Measurements from ENCODE around the gene C1orf232. TPM values are rescaled to one million over a fixed set of nuclear protein-coding genes. Genes with fewer than 3 reads are reported as not detected.

The C1orf232 gene
- not detected for total RNA-seq

DNA sequence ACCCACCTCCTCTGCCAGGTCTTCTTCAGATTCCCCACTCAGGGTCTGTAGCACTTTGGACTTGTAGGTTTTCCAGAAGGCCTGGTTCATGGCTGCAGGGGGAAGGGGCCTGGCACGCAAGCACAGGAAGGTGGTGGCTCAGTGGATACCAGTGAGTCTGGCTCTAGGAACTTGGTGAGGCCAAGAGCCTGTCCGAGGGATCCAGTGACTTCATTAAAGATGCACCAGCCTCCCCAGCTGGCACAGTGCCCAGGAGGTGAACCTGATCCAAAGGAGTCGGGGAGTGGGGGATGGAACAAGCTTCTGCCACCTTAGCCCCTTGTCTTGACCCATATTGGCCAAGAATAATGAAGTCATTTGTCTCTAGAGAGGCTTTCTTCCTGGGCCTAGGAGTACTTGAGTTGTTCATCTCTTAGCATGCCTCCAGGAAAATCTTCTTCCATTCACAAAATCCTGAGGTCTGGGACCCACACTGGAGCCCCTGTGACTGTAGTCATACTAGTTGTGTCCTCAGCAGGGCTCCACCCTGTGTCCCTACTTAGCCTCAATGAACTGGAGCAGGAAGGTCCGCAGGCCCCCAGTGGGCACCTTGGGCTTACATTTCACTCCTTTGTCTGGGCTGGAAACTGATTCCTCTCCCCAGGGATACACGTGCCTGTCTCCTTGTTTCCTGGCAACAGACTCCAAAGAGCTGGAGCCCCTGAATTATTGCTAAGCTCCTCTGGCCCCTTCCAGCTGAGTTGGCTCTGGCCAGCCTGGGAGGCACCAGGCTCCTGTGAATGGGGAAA is at the start of gene C1orf232:
C1orf232 (minus strand) TSS at position 554 of the 788 bp plus-strand sequence; CDS start at position 90, 464 bp downstream.
- ChIA-PET CTCF (interaction anchor here (0.9 to 3.0 kb wide), 7 partner anchors 11 to 206 kb away, joined by 3 to 30 read pairs (median 5); partner anchors contain the start of gene CEP85), POLR2A (no interaction called here)

DNA sequence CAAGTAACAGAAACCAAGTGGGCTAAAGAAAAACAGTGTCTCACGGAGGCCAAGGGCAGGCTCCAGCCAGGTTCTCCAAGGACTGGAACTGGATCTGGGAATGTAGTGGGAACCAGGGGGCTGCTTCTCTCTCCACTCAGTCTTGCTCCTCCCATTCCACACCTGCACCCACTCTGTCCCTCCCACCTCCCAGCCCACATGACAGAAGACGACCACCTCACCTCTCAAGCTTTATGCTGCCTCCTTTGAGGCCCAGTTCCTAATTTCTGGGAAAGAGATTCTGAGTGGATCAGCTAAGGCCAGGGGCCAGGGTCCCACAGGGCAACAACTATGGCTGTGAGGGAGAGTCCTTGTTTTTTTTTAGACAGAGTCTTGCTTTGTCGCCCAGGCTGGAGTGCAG is 46.5 kb upstream of the C1orf232 start:
- ChIA-PET CTCF (interaction anchor here (0.6 kb wide), 1 partner anchor 428 kb away, joined by 3 read pairs; no protein-coding TSS in a partner anchor), POLR2A (no interaction called here)

DNA sequence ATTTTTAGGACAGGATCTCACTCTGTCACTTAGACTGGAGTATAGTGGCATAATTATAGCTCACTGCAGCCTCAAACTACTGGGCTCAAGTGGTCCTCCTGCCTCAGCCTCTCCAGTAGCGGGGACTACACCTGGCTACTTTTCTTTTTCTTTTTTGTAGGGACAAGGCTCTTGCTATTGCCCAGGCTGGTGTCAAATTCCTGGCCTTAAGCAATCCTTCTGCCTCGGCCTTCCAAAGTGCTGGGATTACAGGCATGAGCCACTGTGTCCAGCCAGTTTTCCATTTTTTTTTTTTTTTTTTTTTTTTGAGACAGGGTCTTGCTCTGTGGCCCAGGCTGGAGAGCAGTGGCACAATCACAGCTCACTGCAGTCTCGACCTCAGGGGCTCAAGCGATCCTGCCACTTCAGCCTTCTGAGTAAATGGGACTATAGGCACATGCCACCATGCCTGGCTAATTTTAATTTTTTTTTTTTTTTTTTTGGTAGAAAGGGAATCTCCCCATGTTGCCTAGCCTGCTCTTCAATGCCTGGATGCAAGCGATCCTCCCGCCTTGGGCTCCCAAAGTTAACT is 44.7 kb upstream of the C1orf232 start:
- ChIA-PET CTCF (no interaction called here), POLR2A (interaction anchor here (0.7 kb wide), 1 partner anchor 22 kb away, joined by 3 read pairs; no protein-coding TSS in a partner anchor)

DNA sequence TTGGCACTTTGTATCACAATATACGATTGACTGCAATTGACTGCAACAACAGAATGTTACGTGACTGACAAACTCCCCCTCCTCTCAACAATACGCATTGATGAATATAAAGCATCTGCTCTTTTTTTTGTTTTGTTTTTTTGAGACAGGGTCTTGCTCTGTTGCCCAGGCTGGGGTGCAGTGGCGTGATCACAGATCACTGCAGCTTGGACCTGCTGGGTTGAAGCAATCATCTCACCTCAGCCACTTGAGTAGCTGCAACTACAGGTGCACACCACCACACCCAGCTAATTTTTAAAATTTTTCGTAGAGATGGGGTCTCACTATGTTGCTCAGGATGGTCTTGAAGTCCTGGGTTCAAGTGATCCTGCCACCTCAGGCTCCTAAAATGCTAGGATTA is 44.0 kb upstream of the C1orf232 start:
- POLR2A ChIA-PET: interaction anchor here (0.8 kb wide), 1 partner anchor 11 kb away, joined by 3 read pairs; no protein-coding TSS in a partner anchor
- CTCF ChIA-PET: interaction anchor here (0.6 kb wide), 1 partner anchor 17 kb away, joined by 5 read pairs; no protein-coding TSS in a partner anchor

DNA sequence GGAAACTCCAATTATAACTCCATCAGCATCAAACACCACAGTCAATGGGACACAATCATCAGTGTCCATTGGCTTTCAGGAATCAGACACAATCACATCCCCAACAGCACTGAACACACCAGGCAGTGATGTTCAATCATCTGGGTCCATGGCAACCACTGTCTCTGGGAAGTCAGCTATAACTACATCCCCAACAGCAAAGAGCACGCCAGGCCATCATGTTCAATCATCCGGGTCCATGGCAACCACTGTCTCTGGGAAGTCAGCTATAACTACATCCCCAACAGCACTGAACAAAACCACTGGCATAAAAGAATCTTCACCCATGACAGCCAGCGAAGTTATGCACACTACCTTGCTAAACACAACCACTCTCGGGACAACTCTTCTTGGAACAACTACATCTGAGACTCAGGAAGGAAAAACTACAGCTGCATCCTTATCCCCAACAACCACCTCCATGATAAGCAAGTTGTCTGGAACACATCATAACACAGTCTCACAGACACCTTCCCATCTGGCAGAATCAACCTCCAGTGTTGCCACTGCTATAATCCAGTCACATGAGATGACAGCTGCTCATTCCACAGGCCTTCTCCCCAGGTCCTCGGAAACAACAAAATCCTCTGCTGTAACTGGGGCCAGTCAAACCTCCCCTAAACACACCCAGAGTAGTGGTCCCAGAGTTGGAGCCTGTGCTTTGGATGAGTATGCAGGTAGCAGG is 41.5 kb upstream of the C1orf232 start:
- POLR2A ChIA-PET: no interaction called here

DNA sequence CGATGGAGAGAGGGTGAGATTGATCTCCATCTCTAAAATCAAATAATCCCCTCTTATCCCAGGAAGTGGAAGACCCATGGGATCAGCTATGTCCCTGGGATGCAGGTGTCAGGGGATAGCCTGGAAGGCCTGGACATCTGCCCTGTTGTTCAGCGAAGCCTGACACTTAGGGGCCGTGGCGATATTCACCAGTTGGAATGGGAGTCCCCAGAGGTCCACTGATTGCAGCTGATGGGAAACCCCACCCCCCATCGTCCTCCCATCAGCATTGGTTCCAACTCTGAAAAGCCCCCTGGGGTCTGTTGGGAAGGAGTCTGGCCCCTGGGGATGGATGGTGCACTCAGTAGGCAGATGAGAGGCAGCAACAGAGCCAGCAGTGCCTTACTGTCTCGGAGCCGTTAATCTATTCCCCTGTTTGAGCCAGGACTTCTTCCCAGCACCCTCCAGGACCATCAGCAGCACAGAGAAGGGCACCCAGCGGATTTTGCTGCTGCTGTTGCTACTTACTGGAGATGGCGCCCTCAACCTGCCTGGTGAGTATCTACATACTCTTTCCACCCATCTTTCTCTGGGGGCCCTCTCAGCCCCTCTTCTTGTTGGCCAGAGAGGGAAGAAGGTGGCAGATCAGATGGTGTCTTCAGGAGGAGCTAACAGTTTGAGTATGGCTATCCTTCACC is 35.0 kb upstream of the C1orf232 start:
- ChIA-PET POLR2A (no interaction called here), CTCF (interaction anchor here (0.6 to 2.3 kb wide), 3 partner anchors 30 to 118 kb away, joined by 3 to 6 read pairs (median 3); partner anchors contain the start of gene CEP85)

More for the DNA sequence above, 41.5 kb upstream of the C1orf232 start:
- CTCF ChIA-PET: interaction anchor here (0.6 to 1.8 kb wide), 2 partner anchors 24 to 186 kb away, joined by 4 to 5 read pairs; partner anchors contain the start of gene CEP85

DNA sequence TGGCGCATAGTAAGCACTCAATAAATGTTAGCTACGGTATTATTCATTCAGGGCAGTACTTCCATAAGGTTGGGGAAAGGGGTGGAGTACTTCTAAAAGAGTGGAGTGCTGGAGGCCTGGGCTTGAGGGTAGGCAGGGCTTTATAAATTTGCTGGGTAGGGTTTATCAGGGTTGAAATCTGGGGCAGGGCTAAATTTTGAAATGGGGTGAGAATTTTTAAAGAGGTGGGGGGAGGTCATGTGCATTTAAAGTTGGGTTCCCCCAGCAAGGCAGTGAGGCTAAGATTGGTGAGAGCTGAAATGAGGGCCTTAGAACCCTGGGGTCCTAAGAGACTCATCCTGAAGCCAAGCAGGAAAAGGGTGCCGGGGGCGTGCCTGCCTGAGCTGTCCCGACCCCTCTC is 31.6 kb upstream of the C1orf232 start:
- ChIA-PET CTCF (interaction anchor here (1.4 kb wide), 1 partner anchor 33 kb away, joined by 5 read pairs; the partner anchor contains the start of gene CEP85), POLR2A (no interaction called here)

DNA sequence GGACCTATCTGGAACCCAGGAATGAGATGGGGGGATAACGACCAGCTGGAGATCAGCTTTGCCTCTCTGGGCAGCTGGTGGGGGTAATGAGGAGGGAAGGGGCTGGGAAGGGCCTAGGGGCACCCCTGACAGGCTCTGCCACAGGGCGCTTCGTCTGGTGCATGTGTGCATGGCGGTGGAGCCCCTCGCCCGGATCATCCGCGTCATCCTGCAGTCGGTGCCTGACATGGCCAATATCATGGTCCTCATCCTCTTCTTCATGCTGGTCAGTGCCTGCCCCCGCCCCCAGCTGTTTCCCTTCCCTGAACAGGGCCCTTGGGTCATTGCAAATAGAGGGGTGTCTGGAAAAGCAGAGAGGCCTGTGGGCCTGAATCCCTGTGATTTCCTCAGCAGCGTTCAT is 29.1 kb upstream of the C1orf232 start:
- CTCF ChIA-PET: no interaction called here
- POLR2A ChIA-PET: no interaction called here

DNA sequence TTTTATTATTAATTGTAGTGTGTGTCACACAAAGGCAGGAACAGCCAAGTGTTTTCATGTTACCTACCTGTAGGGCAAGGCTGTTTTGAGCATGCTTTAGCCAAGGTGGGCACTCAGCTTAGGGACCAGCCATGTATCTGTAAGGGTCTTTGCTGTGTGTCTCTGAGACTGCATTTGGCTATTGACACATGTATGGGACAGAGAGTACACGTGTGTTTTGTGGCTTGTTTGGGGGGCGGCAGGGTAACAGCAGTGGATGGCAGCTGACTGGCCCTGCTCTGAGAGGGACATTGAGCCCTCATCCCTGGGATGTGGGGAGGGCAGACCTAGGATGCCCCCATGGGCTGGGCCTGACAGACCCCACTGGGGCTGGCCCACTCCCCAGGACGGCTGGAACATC is 28.5 kb upstream of the C1orf232 start:
- POLR2A ChIA-PET: no interaction called here
- CTCF ChIA-PET: no interaction called here

DNA sequence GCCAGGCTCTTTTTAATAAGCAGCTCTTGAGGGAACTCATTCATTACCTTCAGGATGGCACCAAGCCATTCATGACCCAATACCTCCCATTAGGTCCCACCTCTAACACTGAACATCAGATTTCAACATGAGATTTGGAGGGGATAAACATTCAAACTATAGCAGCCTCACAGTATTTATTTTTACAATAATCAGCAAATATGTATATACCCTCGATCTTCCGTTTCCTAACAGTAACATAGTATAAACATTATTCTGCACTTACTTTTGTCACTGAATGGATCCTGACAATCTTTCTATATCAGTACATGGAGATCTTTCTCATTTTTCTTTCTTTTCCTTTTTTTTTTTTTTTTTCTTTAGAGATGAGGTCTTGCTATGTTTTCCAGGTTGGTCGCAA is 27.0 kb upstream of the C1orf232 start:
- CTCF ChIA-PET: interaction anchor here (0.6 to 0.7 kb wide), 2 partner anchors 16 to 280 kb away, joined by 3 to 5 read pairs; no protein-coding TSS in a partner anchor

DNA sequence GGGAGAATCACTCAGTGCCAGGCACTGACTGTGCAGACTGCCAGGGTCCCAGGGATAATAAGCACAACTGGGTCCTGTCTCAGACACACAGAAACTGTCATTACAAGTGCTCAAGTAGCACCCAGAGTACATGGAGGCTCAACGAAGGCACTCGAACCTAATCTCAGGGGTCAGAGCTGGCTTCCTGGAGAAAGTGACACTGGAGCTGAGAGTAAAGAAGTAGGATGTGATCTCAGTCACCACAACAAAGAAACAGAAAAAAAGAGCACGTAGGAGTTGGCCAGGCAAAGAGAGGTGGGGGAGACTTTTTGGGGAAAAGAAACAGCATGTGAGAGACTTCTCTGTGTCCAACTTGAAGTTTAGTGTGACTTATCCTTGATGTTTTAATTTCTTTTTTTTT is 23.0 kb upstream of the C1orf232 start:
- CTCF ChIA-PET: interaction anchor here (1.3 kb wide), 1 partner anchor 42 kb away, joined by 4 read pairs; the partner anchor contains the start of gene CEP85
- POLR2A ChIA-PET: no interaction called here

More for the DNA sequence above, 27.0 kb upstream of the C1orf232 start:
- POLR2A ChIA-PET: no interaction called here

DNA sequence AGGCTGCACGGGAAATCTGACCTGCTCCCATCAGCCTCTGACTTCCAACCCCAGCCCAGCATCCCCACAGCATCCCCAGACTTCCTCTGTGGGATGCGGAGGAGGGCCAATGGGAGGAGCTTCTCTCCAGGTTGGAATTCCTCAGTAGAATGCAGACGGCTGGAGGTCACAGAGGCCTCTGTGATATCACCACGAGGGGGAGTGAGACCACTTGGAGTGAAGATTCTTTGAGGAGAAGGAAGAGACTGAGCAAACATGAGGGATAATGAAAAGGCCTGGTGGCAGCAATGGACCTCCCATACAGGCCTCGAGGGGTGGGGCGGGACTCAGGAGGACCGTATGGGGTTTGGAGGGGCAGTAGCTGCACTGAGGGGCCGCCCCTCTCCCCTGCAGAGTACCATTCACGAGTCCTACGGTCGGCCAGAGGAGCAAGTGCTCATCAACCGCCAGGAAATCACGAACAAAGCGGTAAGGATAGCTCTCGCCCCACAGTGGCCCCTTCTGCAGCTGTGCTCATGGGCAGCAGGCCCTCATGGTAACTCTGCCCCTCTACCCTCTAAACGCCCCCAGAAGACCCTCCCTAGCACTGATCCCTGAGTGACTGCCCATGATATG is 21.7 kb upstream of the C1orf232 start, which contains the start of gene CATSPER4:
CATSPER4 (plus strand) TSS at position 230 of the 615 bp plus-strand sequence; CDS start at position 256, 26 bp downstream.
- POLR2A ChIA-PET: no interaction called here

DNA sequence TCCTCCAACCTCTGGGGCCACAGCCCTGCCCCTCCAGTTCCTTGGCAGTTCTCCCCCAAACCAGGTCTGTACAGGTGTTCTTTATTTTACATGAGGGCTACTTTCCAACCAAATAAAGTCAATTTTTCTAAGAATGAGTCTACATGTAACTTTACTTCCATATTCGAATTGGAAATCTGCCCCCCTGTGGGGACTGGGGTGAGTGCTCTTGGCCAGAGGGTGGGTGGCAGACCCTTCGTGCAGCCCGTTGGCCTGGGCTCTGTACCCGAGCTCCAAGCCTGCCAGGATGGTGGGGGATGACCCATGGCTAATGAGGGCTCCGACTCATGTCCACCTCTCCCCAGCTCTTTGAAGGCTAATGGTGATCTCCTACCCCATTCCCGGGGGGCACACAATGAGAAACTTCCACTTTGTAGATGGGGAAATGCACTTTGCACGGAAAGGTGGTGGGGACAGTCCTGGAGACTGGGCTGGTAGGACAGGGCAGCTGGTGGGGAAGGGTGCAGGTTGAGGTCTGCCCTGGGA is 21.1 kb upstream of the C1orf232 start:
- ChIA-PET CTCF (interaction anchor here (1.6 kb wide), 1 partner anchor 20 kb away, joined by 3 read pairs; the partner anchor contains the start of gene ZNF593), POLR2A (no interaction called here)

More for the DNA sequence above, 21.7 kb upstream of the C1orf232 start, which contains the start of gene CATSPER4:
- CTCF ChIA-PET: interaction anchor here (0.8 to 1.6 kb wide), 2 partner anchors 16 to 20 kb away, joined by 3 read pairs; partner anchors contain the start of gene ZNF593

DNA sequence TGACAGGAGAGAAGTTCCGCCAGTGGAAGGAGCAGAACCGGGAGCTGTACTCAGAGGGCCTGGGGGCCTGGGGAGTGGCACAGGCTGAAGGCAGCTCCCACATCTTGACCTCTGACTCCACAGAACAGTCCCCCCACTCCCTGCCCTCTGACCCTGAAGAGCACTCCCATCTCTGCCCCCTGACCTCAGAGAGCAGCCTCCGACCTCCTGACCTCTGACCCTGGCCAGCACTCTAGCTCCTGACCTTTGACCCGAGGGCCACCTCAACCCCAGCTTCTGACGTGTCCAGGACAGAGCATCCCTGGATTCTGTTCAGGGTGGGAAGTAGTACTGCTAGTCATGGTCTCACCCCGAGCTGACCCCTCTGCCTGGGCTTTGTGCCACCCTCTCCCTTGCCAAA is 20.6 kb upstream of the C1orf232 start:
- CTCF ChIA-PET: interaction anchor here (1.1 to 1.6 kb wide), 2 partner anchors 19 to 129 kb away, joined by 3 read pairs; partner anchors contain the start of gene ZNF593

DNA sequence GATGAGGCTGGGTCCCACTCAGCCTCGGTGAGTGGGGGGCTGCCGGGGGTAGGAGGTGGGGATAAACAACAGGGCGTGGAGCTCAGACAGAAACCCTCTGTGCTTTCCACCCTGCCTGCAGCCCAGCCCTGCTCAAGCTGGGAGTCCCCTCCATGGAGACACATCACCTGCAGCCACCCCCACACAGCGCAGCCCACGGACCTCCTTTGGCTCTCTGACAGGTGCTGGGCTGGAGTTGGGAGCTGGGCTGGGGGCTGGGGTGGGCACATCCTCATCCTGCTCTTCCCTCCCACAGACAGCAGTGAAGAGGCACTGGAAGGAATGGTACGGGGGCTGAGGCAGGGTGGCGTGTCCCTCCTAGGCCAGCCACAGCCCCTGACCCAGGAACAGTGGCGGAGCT is 19.7 kb upstream of the C1orf232 start:
- POLR2A ChIA-PET: no interaction called here

More for the DNA sequence above, 20.6 kb upstream of the C1orf232 start:
- POLR2A ChIA-PET: no interaction called here

DNA sequence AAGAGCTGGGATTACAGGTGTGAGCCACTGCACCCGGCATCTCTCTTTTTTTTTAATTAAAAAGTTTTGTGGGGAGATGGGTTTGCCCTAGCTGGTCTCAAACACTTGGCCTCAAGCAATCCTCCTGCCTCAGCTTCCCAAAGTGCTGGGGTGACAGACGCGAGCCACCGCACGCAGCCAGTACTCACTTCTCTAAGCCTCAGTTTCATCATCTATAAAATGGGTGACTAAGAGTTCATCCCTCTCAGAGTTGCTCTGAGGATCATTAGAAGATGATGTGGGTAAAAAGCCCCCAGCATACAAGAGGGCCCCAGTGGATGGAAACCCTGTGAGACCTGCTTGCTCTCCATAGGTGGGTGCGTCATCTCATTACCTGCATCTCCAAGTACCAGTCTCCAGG is 19.1 kb upstream of the C1orf232 start:
- CTCF ChIA-PET: interaction anchor here (1.1 kb wide), 1 partner anchor 46 kb away, joined by 4 read pairs; the partner anchor contains the start of gene CEP85

More for the DNA sequence above, 19.7 kb upstream of the C1orf232 start:
- CTCF ChIA-PET: interaction anchor here (1.1 kb wide), 2 partner anchors 45 to 130 kb away, joined by 3 to 4 read pairs; partner anchors contain the start of gene CEP85

DNA sequence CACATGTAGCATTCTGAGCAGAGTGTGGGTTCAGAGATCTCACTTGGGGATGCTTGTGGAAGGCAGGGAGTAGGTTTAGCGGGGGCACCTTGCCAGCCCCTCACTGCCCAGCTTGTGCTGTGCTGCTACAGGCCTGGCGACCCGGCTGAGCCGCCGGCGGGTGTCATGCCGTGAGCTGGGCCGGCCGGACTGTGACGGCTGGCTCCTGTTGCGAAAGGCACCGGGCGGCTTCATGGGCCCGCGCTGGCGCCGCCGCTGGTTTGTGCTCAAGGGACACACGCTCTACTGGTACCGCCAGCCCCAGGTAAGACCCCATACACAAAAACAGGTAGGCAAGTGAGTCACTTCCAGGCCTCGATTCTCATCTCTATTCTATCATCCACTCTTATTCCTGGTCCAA is 16.1 kb upstream of the C1orf232 start:
- POLR2A ChIA-PET: no interaction called here

More for the DNA sequence above, 19.1 kb upstream of the C1orf232 start:
- POLR2A ChIA-PET: no interaction called here

DNA sequence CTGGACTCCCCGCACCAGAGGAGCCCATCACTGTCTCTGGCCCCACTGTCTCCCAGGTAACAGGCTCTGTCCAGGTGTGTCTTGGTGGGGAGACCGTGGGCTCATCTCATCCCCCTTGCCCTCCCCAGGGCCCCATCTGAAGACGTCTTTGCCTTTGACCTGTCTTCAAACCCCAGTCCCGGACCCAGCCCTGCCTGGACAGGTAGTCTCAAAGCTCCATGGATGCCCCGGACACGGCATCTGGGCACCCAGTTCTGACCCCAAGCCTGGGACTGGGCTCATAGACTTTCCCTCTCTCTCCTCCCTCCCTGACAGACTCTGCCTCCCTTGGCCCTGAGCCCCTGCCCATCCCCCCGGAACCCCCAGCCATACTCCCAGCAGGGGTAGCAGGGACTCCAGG is 15.3 kb upstream of the C1orf232 start:
- POLR2A ChIA-PET: no interaction called here
- CTCF ChIA-PET: interaction anchor here (0.7 kb wide), 1 partner anchor 14 kb away, joined by 3 read pairs; the partner anchor contains the start of gene ZNF593

More for the DNA sequence above, 16.1 kb upstream of the C1orf232 start:
- CTCF ChIA-PET: no interaction called here
